GM19467 (cell line): ENCODE results near the gene C2CD4C.
"Not testable (repeated sequence)": the region's sequence is repeated elsewhere in the genome, so short reads cannot be mapped to it uniquely, and the experiment has no call there.

Source experiments
- ATAC-seq: cut with Tn5 transposase; IDR thresholded peaks from one replicate; pipeline ENCODE4 v1.9.1; 2021; ENCODE audit warnings: mild to moderate bottlenecking, moderate library complexity; ENCODE audit not compliant: unreplicated experiment

C2CD4C gene

DNA sequence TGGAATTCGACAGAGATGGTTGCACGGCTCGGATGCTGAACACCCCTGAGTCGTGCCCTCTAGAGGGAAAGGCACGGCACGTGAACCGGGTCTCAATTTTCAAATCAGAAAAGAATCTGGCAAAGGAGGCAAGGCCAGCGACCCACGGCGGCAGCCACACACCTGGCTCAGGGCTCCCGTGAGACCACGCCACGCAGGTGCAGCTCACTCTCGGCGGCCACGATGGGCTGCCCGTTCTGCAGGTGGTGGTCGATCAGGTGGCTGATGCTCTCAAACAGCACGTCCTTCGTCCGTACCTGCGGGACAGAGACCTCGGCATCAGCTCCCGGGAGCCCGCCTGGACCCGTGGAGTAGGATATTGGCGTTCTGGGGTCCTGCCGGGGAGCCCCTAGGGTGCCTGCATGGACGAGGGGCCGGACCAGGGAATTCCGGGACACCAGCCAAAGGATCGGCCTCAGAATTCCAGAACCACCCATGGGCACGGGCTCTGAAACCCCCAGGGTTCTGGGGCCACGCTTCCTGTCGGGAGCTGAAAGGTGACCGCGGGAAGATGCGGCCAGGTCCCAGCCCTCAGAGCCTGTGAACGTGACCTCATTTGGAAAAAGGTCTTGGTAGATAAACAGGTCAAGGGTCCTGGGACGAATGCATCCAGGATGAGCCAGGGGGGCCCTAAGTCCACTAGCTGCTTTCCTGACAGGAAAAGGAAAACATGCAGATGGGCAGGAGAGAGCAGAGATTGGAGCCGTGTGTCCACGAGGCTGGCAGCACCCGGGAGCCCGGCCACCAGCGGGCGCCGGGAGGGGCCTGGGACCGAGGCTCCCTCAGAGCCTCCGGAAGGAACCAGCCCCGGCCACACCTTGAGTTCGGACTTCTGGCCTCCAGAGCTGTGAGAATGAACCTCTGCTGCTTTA is 10.1 kb upstream of the C2CD4C start:
- no peak for ATAC-seq

- no peak for ATAC-seq
These were observed 7.5 kb upstream of the C2CD4C start for GRCh38 chr19:416416-416815.

GRCh38 chr19:415292-415691 is 6.3 kb upstream of the C2CD4C start:
- ATAC-seq = no peak

DNA sequence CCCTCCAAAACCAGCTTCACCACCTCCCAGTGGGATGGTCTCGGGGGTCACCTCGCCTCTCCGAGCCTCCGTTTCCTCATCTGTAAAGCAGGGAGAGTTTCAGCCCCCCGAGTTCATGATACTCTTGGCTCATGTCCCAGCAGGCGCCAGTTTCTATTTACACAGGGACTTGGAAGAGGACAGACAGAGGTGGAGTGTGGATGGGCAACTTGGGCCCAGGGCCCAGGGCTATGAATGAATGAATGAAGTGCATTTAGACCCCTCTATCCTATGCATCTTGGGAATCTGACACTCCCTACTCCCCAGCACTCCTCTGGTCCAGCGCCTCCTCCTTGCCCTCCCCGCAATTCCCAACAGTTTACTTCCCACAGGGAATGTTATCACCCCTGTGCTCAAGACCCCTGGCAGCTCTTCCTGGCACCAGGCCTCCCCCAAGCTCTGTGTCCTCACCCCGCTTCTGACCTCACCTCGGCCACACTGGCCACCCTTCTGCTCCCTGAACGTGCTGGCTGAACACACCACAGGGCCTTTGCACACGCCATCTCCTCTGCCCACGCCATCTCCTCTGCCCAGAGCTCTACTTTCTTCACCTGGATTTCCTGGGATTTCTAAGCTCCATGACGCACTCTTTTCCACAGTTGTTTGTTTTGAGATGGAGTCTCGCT is 4.9 kb upstream of the C2CD4C start:
- ATAC-seq = no peak

DNA sequence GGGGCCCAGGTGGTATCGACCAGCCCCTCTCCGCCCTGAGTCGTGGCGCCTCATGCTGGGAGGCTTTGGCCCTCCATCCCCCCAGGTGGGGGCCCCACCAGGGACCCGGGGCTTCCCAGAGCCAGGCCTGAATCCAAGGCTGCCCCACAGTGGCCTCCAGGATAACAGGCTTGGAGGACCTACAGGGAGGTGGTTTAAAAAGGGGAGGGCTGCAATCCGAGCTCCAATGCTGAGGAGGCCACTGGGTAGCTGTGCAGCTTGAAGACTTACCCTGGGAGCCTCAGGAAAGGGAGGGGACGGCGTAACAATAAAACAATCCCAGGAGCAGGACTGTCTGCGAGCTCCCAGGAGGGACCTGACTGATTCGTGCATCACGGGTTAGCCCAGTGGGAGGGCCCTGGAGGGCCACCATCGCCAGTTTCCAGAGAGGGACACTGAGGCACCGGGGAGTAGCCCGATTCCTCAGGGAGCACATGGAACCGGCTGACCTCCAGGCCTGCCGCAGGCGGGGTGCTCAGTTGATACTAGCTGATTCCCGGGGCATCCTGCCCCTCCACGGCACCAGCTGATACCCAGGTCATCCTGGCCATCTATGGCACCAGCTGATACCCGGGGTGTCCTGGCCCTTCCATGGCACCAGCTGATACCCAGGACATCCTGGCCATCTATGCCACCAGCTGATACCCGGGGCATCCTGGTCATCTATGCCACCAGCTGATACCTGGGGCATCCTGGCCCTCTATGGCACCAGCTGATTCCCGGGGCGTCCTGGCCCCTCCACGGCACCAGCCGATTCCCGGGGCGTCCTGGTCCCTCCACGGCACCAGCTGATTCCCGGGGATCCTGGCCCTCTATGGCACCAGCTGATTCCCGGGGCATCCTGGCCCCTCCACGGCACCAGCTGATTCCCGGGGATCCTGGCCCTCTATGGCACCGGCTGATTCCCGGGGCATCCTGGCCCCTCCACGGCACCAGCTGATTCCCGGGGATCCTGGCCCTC is 3.7 kb upstream of the C2CD4C start:
- ATAC-seq = no peak

- no peak for ATAC-seq
These were observed 2.9 kb upstream of the C2CD4C start for GRCh38 chr19:411723-412355.

DNA sequence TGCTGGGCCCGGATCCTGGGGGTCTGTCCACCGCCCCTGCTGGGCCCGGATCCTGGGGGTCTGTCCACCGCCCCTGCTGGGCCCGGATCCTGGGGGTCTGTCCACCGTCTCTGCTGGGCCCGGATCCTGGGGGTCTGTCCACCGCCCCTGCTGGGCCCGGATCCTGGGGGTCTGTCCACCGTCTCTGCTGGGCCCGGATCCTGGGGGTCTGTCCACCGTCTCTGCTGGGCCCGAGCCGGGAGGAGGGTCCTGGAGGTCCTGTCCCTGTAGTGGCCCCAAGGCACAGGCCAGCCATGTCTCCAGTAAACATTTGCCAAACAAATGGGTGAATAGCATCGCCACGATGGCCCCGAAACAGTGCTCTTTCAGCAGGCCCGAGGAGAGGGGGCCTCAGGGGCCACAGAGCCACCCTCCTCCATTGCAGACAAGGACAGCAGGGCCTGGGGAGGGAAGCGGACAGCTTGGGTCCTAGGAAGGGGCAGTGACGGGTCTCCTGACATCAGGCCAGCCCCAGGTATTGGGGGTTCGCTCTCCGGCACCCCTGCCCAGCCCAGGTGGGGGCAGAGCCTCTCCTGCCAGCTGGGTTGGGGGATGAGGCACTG is 2.3 kb upstream of the C2CD4C start:
- ATAC-seq = not testable (repeated sequence)

DNA sequence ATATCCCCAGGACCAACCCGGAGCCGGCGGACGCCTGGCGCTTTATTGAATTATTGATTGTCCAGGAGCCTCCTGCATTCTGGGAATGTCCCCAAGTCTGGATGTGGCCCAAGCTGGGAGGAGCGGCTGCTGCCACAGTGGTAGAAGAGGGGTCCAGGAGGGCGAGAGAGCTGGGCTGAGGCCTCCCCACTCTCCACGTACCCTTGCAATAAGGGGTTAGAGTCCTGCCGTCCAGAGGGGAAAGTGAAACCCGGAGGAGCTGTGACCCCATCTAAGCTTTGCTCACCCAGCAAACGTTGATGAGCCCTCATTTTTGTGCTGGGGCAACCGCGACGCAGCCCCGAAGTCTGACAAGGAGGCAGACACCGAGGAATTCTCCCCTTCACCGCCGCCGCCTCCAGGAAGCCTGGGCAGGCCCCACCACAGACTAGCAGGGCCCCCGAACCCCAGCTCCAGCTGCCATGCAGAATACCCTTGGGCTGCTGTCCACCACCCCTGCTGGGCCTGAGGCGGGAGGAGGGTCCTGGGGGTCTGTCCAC is 1.4 kb upstream of the C2CD4C start:
- no peak for ATAC-seq

GRCh38 chr19:409516-410242 is 732 bp upstream of the C2CD4C start:
- no peak for ATAC-seq

- ATAC-seq = no peak
These were observed 476 bp downstream of the C2CD4C start for GRCh38 chr19:408441-408901.

- ATAC-seq = no peak
These were observed 1.2 kb downstream of the C2CD4C start for GRCh38 chr19:407511-408440.

- no peak for ATAC-seq
These were observed 1.9 kb downstream of the C2CD4C start for GRCh38 chr19:406971-407510.

DNA sequence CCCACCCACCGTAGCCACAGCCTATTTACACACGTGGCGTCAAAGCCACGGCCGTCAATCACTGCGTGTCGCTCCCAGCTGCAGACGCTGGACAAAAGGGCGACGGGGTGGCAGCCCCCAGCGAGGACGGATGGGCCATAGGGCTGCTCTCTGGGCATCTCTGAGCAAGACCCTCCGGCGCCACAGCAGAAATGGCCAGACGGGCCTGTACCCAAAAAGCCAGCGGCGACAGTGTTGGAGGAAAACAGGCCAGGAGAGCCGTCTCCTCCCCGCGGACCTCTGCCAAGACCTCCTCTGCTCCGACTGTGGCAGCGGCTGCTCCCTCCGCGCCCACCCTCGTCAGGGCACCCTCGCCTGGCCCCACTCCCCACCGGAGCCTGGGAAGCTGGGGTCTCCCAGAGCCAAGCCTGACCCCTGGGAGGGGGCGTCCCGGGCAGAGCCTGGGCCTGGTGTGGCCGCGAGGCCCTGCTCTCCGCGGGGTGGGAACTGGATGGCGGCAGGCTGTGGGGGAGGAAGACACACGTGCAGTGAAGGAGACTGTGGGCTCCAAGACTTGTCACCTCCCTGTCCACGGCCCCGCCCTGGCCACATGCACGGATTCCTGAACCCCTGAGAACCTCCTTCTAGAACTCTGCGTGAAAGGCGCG is 2.7 kb downstream of the C2CD4C start:
- no peak for ATAC-seq

- no peak for ATAC-seq
These were observed 3.6 kb downstream of the C2CD4C start for GRCh38 chr19:405121-405965.

DNA sequence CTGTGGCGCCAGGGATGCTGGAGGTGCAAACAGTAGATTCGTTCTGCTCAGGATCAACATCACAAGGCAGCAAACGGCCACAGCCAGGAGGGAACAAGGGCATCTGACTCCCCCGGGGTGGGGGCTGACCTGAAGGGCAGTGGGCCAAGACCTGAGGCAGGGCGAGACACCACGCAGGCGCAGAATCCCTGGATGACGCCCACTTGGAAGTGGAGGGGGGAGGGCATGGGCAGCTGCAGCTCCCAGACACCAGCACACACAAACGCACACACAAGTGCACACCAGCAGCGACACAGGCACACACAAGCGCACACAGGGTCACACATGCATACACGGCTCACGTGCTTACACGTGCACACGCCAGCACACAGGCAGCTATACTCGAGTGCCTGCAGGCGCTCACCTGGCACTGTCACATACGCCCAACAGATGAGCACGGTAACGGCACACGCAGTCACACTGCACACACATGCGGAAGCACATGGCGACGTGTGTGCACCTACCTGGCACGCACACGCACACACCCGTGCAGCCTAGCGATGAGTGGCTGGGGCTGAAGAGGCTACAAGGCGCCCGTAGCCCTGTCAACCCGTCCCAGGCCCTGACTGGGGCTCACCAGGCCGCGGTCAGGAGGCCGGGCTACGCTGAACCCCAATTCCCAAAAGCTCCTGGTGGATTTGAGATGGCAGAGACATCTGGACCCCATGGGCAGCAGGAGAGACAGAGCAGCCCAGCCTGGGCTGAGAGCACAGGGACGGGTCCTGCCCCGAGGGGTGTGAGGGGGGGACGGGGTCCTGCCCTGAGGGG is 5.5 kb downstream of the C2CD4C start:
- no peak for ATAC-seq

- ATAC-seq = no peak
These were observed 6.2 kb downstream of the C2CD4C start for GRCh38 chr19:402786-403185.
